Measurements from ENCODE around the gene DDIT3. TPM values are rescaled to one million over a fixed set of nuclear protein-coding genes. Genes with fewer than 3 reads are reported as not detected.

DDIT3 gene
- total RNA-seq, 1 experiment from 2014 or later, result 14.1 TPM

GRCh38 chr12:57521525-57522010, 1.3 kb upstream of the DDIT3 start:
- Histone ChIP-seq H3K79me1 (ENCODE audit: insufficient read depth, low read depth, low read length, poor library complexity, severe bottlenecking) (no peaks in the 10 kb centered on the region), H2AK5ac (ENCODE audit: insufficient read length, low read length) (no peak overlapping the region), H2BK12ac (ENCODE audit: insufficient read length, low read depth, low read length) (no peak overlapping the region), H2BK5ac (ENCODE audit: insufficient read length, low read length) (no peak overlapping the region), H3K56ac (ENCODE audit: insufficient read length, low read depth, low read length) (no peak overlapping the region), H3K27ac (ENCODE audit: insufficient read length, low read depth, low read length) (no peak overlapping the region), H2BK15ac (ENCODE audit: low read depth, low read length) (no peak overlapping the region), H4K91ac (ENCODE audit: insufficient read length, low read depth, low read length) (no peak overlapping the region), H3K4ac (ENCODE audit: low read depth, low read length) (no peak overlapping the region), H3K18ac (ENCODE audit: insufficient read length, low read depth, low read length) (no peak overlapping the region), H3K4me1 (ENCODE audit: insufficient read depth, low read length) (peaks cover 3% of the 10 kb centered on the region; the same call in 1 of the 2 replicates), H2BK120ac (ENCODE audit: low read depth, low read length, poor library complexity, severe bottlenecking) (no peak overlapping the region), H3T11ph (ENCODE audit: low read length) (no peak overlapping the region), H3K23ac (ENCODE audit: insufficient read length, low read depth, low read length) (no peak overlapping the region), H3K9me3 (ENCODE audit: control insufficient read depth, low read depth, low read length) (no peaks in the 10 kb centered on the region), H3K9ac (ENCODE audit: extremely low read depth, insufficient read length, low read length) (no peak overlapping the region), H2BK20ac (ENCODE audit: low read depth, low read length, poor library complexity, severe bottlenecking) (no peak overlapping the region), H3K4me2 (ENCODE audit: insufficient read depth, insufficient read length, low read length) (peak overlapping the region; percentile 58), H3K14ac (ENCODE audit: insufficient read depth, low read length) (no peak overlapping the region), H3K27me3 (ENCODE audit: insufficient read depth, low read length) (no peaks in the 10 kb centered on the region), H4K20me1 (ENCODE audit: control insufficient read depth, insufficient read depth, insufficient read length) (no peaks in the 10 kb centered on the region), H3K79me2 (ENCODE audit: insufficient read depth, low read length) (no peaks in the 10 kb centered on the region), H4K5ac (ENCODE audit: insufficient read length, low read depth, low read length) (no peak overlapping the region), H2AFZ (ENCODE audit: low read length) (no peak overlapping the region), H4K8ac (replicated peaks; ENCODE audit: insufficient read length, low read depth, low read length) (no peak overlapping the region), H3K23me2 (ENCODE audit: insufficient read length, low read depth, low read length, poor library complexity, severe bottlenecking) (peaks cover 22% of the 10 kb centered on the region)
- DNase-seq, result peak; percentile 82
- peaks cover 37 to 52% of the 10 kb centered on the region in 2 experiments for H3K4me1 Mint-ChIP-seq
- peak overlapping the region; percentile 93 to 96 for H3K4me3 Mint-ChIP-seq
- no CpG with 5 or more reads among the region's 17 CpGs for WGBS (ENCODE audit: extremely low coverage, insufficient read length, low lambda C conversion rate)
- H3K9me3 Mint-ChIP-seq, result no peaks in the 10 kb centered on the region
- H3K36me3 Mint-ChIP-seq (ENCODE audit: insufficient read depth in 1 of 3, low read depth in 3 of 3), result peaks cover 21 to 44% (median 42%) of the 10 kb centered on the region in 3 experiments
- H3K27me3 Mint-ChIP-seq (ENCODE audit: low read depth), result no peaks in the 10 kb centered on the region; the same call in 1 of the 2 replicates
- no peak; the same call in 1 of the 3 replicates for TF ChIP-seq CTCF (conservative IDR thresholded peaks at IDR 0.05)
- peak overlapping the region; percentile 92 to 98 (median 95) for H3K27ac Mint-ChIP-seq

All from H9 (cell line).